SH-SY5Y (cell line): Measurements from ENCODE around the gene DISP2.

ENCODE experiments used
- GATA2 ChIP-seq: IDR thresholded peaks from 2 replicates; pipeline ENCODE4 v1.6.1; 2011; ENCODE audit warnings: mild to moderate bottlenecking, low read depth, low read length
- GATA3 ChIP-seq: IDR thresholded peaks from 2 replicates; pipeline ENCODE4 v1.6.1; 2011; ENCODE audit warnings: low read depth, mild to moderate bottlenecking, low read length, moderate library complexity

GRCh38 chr15:40421246-40422157 lies 63.5 kb downstream of the DISP2 start:
- TF ChIP-seq GATA3 (no peak), GATA2 (no peak)
